ENCODE measurements around the gene SFPQ. TPM values are rescaled to one million over a fixed set of nuclear protein-coding genes. Genes with fewer than 3 reads are reported as not detected.
"Not testable (repeated sequence)": the region's sequence is repeated elsewhere in the genome, so short reads cannot be mapped to it uniquely, and the experiment has no call there.

SFPQ gene
- 440 and 465 TPM in 2 replicates for total RNA-seq (2014; rRNA removed; shearing (Covaris generic))

GRCh38 chr1:35192853-35193664 is at the start of gene SFPQ:
Gene SFPQ (minus strand): TSS chr1:35193145. CDS start chr1:35193049, 96 bp downstream.
- DNase-seq (ENCODE audit: low read depth) = peak; percentile 98

- not testable (repeated sequence) for DNase-seq (ENCODE audit: low read depth)
Measured at GRCh38 chr1:35236772-35237171, 43.8 kb upstream of the SFPQ start.

GRCh38 chr1:35231287-35231686 is 38.3 kb upstream of the SFPQ start:
- no peak for DNase-seq (ENCODE audit: low read depth)

- no peak for DNase-seq (ENCODE audit: low read depth)
Measured at GRCh38 chr1:35229587-35230360, 36.8 kb upstream of the SFPQ start.

GRCh38 chr1:35226546-35226945 is 33.6 kb upstream of the SFPQ start:
- DNase-seq (ENCODE audit: low read depth) = no peak

GRCh38 chr1:35223084-35223630 is 30.2 kb upstream of the SFPQ start:
- no peak for DNase-seq (ENCODE audit: low read depth)

- no peak for DNase-seq (ENCODE audit: low read depth)
Measured at GRCh38 chr1:35222322-35223083, 29.6 kb upstream of the SFPQ start.

- DNase-seq (ENCODE audit: low read depth) = peak; percentile 17
Measured at GRCh38 chr1:35220976-35221375, 28.0 kb upstream of the SFPQ start.

- DNase-seq (ENCODE audit: low read depth) = no peak
Measured at GRCh38 chr1:35215346-35215745, 22.4 kb upstream of the SFPQ start.

- DNase-seq (ENCODE audit: low read depth) = no peak
Measured at GRCh38 chr1:35211120-35211414, 18.1 kb upstream of the SFPQ start.

- DNase-seq (ENCODE audit: low read depth) = no peak
Measured at GRCh38 chr1:35210321-35211119, 17.6 kb upstream of the SFPQ start.

GRCh38 chr1:35203295-35203694 is 10.3 kb upstream of the SFPQ start:
- DNase-seq (ENCODE audit: low read depth) = no peak

- DNase-seq (ENCODE audit: low read depth) = peak; percentile 80
Measured at GRCh38 chr1:35202048-35202719, 9.2 kb upstream of the SFPQ start.

- no peak for DNase-seq (ENCODE audit: low read depth)
Measured at GRCh38 chr1:35201631-35202030, 8.7 kb upstream of the SFPQ start.

- DNase-seq (ENCODE audit: low read depth) = peak; percentile 85
Measured at GRCh38 chr1:35192056-35192852, 691 bp downstream of the SFPQ start.

GRCh38 chr1:35191429-35192055 is 1.4 kb downstream of the SFPQ start:
- DNase-seq (ENCODE audit: low read depth) = no peak

GRCh38 chr1:35190784-35191183 is 2.2 kb downstream of the SFPQ start:
- DNase-seq (ENCODE audit: low read depth) = no peak

GRCh38 chr1:35188578-35189392 is 4.2 kb downstream of the SFPQ start:
- no peak for DNase-seq (ENCODE audit: low read depth)
